ENCODE measurements around the gene RBM20.

RBM20 gene

GRCh38 chr10:110742801-110743200 lies 98.7 kb downstream of the RBM20 start:
- DNase-seq, result no peak

DNA sequence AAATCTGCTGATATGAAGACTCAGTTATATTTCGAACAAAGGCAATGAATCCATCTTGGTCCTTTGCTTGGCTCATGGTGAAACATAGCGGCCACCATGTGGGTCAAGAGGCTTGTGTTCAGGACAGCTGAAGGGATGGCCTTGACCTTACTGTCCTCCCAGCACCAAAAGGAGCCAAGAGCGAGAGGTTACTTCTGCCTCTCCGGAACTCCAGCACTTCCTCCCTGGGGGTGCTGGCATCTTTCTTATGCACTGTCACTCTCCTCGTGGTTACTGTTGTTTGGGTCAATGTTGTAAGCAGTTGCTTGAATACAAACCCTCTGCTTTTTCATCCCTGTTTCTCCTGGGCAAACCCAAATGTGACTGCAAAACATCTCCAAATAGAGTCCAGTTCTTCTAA lies 100.6 kb downstream of the RBM20 start:
- DNase-seq, result no peak

- DNase-seq, result peak; percentile 63
These were observed 102.2 kb downstream of the RBM20 start for GRCh38 chr10:110746254-110746826.

GRCh38 chr10:110746969-110747608 lies 103.0 kb downstream of the RBM20 start:
- no peak for DNase-seq

DNA sequence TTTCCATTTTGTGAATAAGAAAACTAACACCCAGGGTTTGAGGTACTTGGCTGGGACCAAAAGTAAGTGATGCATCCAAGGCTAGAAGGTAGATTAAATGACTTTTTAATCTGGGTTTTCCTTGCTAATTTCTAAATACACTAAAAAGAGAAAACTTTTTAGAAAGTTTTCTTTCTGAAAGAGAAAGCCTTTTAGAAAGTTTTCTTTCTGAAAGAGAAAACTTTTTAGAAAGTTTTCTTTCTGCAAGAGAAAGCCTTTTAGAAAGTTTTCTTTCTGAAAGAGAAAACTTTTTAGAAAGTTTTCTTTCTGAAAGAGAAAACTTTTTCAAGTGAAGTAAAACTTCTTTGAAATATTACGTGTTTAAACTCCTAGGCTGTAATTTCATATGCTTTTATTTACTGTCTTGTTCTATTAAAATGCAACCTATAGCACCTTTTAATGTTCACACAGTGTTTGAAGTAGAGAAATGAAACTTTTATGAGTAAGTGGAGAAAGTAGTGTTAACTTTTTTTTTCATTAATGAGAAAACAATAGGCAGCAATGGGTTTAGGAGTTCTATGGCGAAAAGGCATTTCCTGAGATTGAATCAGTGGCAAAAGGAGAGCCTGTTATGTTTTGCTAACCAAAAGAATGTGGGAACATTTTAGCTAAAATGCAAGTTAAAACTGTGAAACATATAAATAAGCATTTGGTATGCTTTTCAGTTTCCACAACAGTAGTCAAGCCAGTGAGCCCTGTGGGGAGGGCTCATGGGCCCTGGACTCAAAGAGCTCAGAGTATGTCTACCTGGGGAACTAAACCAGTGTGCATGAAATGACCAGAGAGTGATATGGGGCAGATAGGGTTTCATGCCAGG lies 103.7 kb downstream of the RBM20 start:
- no peak for DNase-seq

GRCh38 chr10:110748970-110749369 lies 104.8 kb downstream of the RBM20 start:
- no peak for DNase-seq

DNA sequence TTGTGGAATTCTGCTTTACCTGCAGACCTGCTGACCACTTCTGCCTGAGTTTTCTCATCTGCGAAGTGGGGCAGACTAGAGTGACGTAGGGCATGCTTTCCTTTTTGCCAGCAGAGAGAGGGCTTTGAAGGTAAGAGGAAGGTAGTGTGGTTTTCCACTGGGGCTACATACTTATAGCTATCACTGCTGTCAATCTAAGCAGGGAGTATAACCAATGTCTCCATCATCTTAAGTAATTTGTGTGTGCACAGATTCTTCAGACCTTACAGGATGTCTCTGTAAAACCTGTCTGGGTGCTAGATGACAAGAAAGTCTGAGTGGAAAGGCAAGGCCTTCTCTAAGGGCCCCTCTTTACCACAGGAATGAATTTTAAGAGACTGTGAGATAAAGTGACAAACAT lies 106.8 kb downstream of the RBM20 start:
- DNase-seq, result no peak

DNA sequence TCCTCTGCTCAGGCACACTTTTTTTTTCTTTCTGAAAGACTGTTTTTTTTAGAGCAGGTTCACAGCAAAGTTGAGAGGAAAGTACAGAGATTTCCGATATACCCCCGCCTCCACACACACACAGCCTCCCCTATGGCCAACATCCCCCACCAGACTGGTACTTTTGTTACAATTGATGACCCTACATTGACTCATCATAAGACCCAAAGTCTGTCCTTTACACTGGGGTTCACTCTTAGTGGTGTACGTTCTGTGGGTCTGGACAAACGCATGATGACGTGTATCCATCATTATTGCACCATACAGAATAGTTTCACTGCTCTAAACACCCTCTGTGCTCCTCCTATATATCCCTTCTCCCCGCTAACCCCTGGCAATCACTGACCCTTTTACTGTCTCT lies 107.7 kb downstream of the RBM20 start:
- DNase-seq, result no peak

DNA sequence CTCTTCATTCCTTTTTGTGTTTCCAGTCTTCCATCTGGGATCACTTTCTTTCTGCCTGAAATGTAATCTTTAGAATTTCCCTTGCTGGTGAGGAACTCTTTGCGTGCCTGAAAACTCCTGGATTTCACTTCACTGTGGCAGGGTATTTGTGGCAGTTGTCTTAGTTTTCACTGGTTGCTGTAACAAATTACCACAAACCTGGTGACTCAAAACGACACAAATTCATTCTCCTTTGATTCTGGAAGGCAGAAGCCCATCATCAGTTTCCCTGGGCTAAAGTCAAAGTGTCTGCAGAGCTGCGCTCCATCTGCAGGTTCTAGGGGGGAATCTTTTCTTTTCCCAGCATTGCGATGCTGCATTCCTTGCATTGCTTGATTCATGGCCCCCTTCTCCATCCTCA lies 109.3 kb downstream of the RBM20 start:
- DNase-seq, result no peak

DNA sequence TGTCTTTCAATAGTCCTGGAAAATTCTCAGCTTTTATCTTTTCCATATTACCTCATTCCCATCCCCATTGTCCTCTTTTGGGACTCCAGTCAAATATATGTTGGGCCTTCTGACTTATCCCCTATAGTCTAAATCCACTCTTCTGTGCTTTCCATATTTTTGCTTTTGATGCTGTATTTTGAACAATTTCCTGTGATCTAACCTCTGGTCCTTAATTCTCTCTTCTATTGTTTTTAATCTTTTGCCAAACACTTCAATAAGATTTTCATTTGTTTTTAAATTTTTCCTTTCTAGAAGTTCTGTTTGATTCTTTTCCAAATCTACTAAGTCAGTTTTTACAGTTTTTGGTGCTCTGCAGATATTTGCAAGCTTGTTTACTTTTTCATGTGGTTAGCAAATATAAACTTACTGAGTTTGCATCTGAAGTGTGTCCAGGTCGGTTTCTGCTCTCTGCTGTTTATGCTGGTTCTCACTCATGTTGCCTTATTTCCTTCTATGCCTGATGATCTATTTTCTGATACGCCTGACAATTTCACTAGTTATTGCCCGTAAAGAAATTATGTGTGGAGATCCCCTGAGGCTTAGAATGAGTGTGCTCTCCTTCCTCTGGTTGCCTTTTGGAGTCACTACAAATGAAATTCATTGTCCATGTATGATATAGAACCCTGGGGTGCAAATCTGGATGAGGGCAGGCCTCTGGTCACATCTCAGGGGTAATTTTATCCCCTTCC lies 110.4 kb downstream of the RBM20 start:
- DNase-seq, result no peak

- DNase-seq, result no peak
These were observed 111.6 kb downstream of the RBM20 start for GRCh38 chr10:110755781-110756180.

GRCh38 chr10:110756876-110757275 lies 112.7 kb downstream of the RBM20 start:
- no peak for DNase-seq

DNA sequence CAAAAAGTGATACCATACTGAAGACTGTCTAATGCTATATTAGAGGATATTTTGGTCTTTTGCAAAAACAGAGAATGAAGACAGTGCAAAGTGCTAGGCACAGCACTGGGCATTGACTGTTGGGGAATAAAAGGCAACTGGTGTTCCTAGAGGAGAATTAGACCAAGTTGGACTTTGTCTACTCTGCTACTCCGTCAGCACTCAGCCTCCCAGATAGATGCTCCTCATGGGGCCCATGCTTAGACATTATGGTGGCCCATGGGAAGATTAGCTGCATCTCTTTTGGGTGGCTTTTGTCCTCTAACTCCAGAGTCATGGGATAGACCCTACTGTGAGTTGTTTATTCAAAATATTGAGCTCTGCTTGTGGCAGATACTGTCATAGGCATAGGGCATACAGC lies 113.5 kb downstream of the RBM20 start:
- DNase-seq, result no peak

DNA sequence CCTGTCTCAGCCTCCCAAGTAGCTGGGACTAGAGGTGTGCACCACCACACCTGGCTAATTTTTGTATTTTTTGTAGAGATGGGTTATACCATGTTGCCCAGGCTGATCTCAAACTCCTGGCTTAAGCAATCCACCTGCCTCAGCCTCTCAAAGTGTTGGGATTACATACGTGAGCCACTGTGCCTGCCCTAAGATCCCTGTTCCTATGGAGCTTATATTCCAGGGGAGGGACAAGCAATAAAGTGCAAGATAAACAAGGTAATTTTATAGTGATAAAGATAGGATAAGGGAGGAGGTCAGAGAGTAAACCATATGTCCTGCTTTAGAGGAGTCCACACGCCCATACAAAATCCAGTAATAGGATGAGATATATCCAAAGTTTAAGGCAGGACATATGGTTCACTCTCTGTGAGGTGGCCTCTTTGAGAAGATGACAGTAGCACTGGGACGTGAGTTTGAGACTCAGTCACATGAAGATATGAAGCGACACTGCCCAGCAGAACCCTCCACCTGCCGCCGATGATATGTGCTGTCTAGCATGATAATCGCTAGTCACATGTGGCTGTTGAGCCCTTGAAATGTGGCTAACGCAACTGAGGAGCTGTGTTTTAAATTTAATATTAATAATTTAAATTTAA lies 114.1 kb downstream of the RBM20 start:
- no peak for DNase-seq

DNA sequence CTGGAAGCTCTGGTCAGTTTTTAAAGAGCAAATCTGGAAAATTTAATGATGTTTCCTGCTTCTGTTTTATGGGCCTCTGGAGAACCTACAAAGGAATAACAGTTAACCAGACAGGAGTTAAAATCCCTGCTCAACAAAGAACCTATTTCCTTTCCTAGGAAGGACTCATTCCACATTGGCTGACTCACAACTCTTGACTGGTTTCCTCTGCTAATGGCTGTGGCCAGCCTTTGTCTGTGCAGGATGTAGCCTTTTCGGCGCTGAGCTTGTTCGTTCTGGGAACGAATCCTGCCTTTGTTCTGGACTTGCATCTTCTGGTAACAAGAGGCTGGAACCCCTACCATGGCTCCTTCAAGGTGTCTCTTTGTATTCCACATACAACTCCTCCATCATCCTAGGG lies 114.8 kb downstream of the RBM20 start:
- peak; percentile 56 for DNase-seq

GRCh38 chr10:110759523-110759922 lies 115.4 kb downstream of the RBM20 start:
- DNase-seq, result no peak

GRCh38 chr10:110762109-110762848 lies 118.1 kb downstream of the RBM20 start:
- no peak for DNase-seq

DNA sequence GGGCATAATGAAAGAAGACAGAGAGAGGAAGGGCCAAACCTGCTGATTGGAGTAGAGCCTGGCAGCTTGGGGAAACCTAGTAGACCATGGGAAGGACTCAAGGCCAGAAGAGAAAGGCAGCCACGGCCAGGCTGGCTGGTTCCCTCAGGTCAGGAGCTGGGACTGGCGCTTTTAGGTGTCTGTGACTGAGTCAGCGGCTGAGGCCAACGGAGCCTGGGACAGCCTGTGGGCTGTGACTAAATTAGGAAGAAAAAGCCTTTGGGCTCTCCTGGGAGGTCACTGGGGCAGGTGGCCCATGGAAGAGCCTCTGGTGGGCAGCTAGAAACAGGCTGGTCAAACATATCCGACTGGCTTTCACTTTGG lies 118.7 kb downstream of the RBM20 start:
- DNase-seq, result no peak

- no peak for DNase-seq
These were observed 120.2 kb downstream of the RBM20 start for GRCh38 chr10:110764378-110764777.

GRCh38 chr10:110764793-110765512 lies 120.8 kb downstream of the RBM20 start:
- DNase-seq, result no peak

- DNase-seq, result no peak
These were observed 121.6 kb downstream of the RBM20 start for GRCh38 chr10:110765513-110766319.

Measured in EL (cell line).